Measurements from ENCODE around the gene SETD3.
A peak's percentile ranks its signal among the peaks of the same experiment; 100 is the strongest.

Gene SETD3

GRCh38 chr14:99502989-99503421 lies 22.3 kb upstream of the SETD3 start:
- no peak overlapping the region for H3K27ac ChIP-seq
- TF ChIP-seq, protein P1, sequence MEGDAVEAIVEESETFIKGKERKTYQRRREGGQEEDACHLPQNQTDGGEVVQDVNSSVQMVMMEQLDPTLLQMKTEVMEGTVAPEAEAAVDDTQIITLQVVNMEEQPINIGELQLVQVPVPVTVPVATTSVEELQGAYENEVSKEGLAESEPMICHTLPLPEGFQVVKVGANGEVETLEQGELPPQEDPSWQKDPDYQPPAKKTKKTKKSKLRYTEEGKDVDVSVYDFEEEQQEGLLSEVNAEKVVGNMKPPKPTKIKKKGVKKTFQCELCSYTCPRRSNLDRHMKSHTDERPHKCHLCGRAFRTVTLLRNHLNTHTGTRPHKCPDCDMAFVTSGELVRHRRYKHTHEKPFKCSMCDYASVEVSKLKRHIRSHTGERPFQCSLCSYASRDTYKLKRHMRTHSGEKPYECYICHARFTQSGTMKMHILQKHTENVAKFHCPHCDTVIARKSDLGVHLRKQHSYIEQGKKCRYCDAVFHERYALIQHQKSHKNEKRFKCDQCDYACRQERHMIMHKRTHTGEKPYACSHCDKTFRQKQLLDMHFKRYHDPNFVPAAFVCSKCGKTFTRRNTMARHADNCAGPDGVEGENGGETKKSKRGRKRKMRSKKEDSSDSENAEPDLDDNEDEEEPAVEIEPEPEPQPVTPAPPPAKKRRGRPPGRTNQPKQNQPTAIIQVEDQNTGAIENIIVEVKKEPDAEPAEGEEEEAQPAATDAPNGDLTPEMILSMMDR (IDR thresholded peaks at IDR 0.05): no peak
- TF ChIP-seq ZFX (IDR thresholded peaks at IDR 0.05; ENCODE audit: borderline replicate concordance): no peak

- H3K27ac ChIP-seq: no peak overlapping the region
- TF ChIP-seq, protein P1 (IDR thresholded peaks at IDR 0.05): no peak
- TF ChIP-seq ZFX (IDR thresholded peaks at IDR 0.05; ENCODE audit: borderline replicate concordance): no peak
Measured at GRCh38 chr14:99497894-99498293, 17.2 kb upstream of the SETD3 start.

DNA sequence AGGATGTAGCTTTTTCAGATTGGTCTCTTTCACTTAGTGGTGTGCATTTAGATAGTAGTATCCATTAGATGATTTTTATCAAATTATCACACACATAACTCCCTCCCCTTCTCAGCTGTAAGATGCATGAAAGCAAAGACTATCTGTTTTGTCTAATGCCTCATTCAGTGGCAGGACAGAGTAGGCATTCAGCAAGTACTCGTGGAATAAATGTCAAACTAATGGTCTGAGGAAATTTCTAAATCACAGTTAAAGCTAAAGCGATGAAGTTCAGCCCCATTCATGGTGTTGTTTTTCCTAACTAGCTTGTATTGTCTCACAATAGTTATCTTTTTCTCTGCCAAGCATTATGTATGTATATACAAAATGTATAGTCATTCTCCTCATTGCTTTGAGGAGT lies 16.7 kb upstream of the SETD3 start:
- no peak overlapping the region for H3K27ac ChIP-seq
- no peak for TF ChIP-seq ZFX (IDR thresholded peaks at IDR 0.05; ENCODE audit: borderline replicate concordance)
- TF ChIP-seq, protein P1 (IDR thresholded peaks at IDR 0.05): no peak

GRCh38 chr14:99484106-99484505 lies 3.4 kb upstream of the SETD3 start:
- no peak overlapping the region for H3K27ac ChIP-seq
- no peak for TF ChIP-seq ZFX (IDR thresholded peaks at IDR 0.05; ENCODE audit: borderline replicate concordance)
- TF ChIP-seq, protein P1 (IDR thresholded peaks at IDR 0.05): no peak

DNA sequence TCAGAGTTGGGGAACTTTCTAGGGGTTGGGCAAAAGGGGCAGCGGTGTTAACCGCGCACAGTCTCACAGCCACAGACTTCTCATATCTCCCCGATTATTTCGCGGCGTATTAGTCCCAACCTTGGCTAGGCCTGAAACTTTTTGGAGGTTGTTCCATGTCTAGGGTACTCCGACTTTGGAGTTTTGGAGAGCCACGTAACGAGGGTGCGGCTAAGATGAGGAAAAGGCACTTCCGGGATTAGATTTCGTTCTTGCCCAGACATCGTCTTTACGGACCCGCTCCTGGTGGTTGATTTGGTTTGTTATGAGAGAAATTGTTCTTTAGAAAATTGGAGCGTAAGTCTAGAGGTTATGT lies 1.1 kb upstream of the SETD3 start:
- no peak for TF ChIP-seq ZFX (IDR thresholded peaks at IDR 0.05; ENCODE audit: borderline replicate concordance)
- TF ChIP-seq, protein P1 (IDR thresholded peaks at IDR 0.05): no peak

GRCh38 chr14:99480917-99481744 lies 472 bp upstream of the SETD3 start, which contains the start of gene CCNK:
Gene CCNK, plus strand, starts transcription at chr14:99481409. Its CDS starts 11,269 bp downstream, at chr14:99492678.
- peak within 1 kb of the TSS; percentile 81 for H3K27ac ChIP-seq
- TF ChIP-seq ZFX (IDR thresholded peaks at IDR 0.05; ENCODE audit: borderline replicate concordance): no peak
- TF ChIP-seq, protein P1 (IDR thresholded peaks at IDR 0.05): no peak

More for the DNA sequence above, 1.1 kb upstream of the SETD3 start:
- H3K27ac ChIP-seq: peak overlapping the region; percentile 81

All from 22Rv1 (cell line).